SW480 (cell line): ENCODE data around the gene TMEM254.
A peak's percentile ranks its signal among the peaks of the same experiment; 100 is the strongest.
"Not testable (repeated sequence)": the region's sequence is repeated elsewhere in the genome, so short reads cannot be mapped to it uniquely, and the experiment has no call there.

Experiments
- DNase-seq: peaks from one replicate; pipeline ENCODE4 v3.0.0-alpha.2; 2016; ENCODE audit warnings: low spot score

TMEM254 gene

GRCh38 chr10:80078448-80079311 is at the start of gene TMEM254:
TMEM254 (plus strand) TSS chr10:80078665; CDS start chr10:80078700, 35 bp downstream.
- DNase-seq = peak; percentile 83

GRCh38 chr10:80029205-80029604 is 49.3 kb upstream of the TMEM254 start:
- not testable (repeated sequence) for DNase-seq

- DNase-seq = not testable (repeated sequence)
These were observed 48.6 kb upstream of the TMEM254 start for GRCh38 chr10:80029865-80030264.

- DNase-seq = no peak
These were observed 46.0 kb upstream of the TMEM254 start for GRCh38 chr10:80032503-80032902.

GRCh38 chr10:80034766-80035165 is 43.7 kb upstream of the TMEM254 start:
- not testable (repeated sequence) for DNase-seq

GRCh38 chr10:80035430-80035829 is 43.0 kb upstream of the TMEM254 start:
- DNase-seq = not testable (repeated sequence)

GRCh38 chr10:80036921-80037500 is 41.5 kb upstream of the TMEM254 start:
- not testable (repeated sequence) for DNase-seq

GRCh38 chr10:80038226-80038625 is 40.2 kb upstream of the TMEM254 start:
- DNase-seq = not testable (repeated sequence)

GRCh38 chr10:80041162-80041561 is 37.3 kb upstream of the TMEM254 start:
- DNase-seq = no peak

- peak; percentile 21 for DNase-seq
These were observed 33.5 kb upstream of the TMEM254 start for GRCh38 chr10:80044935-80045334.

- DNase-seq = peak; percentile 60
These were observed 31.6 kb upstream of the TMEM254 start for GRCh38 chr10:80046629-80047441.

GRCh38 chr10:80050752-80051151 is 27.7 kb upstream of the TMEM254 start:
- no peak for DNase-seq

- no peak for DNase-seq
These were observed 26.5 kb upstream of the TMEM254 start for GRCh38 chr10:80051993-80052392.

GRCh38 chr10:80055760-80056159 is 22.7 kb upstream of the TMEM254 start:
- no peak for DNase-seq

- no peak for DNase-seq
These were observed 21.3 kb upstream of the TMEM254 start for GRCh38 chr10:80057171-80057570.

- DNase-seq = no peak
These were observed 14.2 kb upstream of the TMEM254 start for GRCh38 chr10:80064120-80064886.

- DNase-seq = no peak
These were observed 11.7 kb upstream of the TMEM254 start for GRCh38 chr10:80066809-80067208.

- not testable (repeated sequence) for DNase-seq
These were observed 10.6 kb upstream of the TMEM254 start for GRCh38 chr10:80067821-80068220.

- DNase-seq = no peak
These were observed 10.2 kb upstream of the TMEM254 start for GRCh38 chr10:80068270-80068669.

GRCh38 chr10:80070057-80070456 is 8.4 kb upstream of the TMEM254 start:
- no peak for DNase-seq

- DNase-seq = no peak
These were observed 5.9 kb upstream of the TMEM254 start for GRCh38 chr10:80072584-80072983.

GRCh38 chr10:80075781-80076180 is 2.7 kb upstream of the TMEM254 start:
- DNase-seq = no peak
